Astrocyte of the spinal cord (primary cell): ENCODE results near the gene ADGRB3.

Experiments used
- DNase-seq: peaks from one replicate; pipeline ENCODE4 v3.0.0; 2011; ENCODE audit warnings: low read depth, low spot score
- H3K4me3 ChIP-seq: 2 replicates; pipeline ENCODE4 v1.5.1; 2011; ENCODE audit warnings: low read depth, mild to moderate bottlenecking, low read length, moderate library complexity
- in situ Hi-C: cut with HindIII; loops from 2 replicates; pipeline ENCODE4 v1.10.0; 2017; ENCODE audit warnings: low sequenced_read_pairs
- TF ChIP-seq, protein P1 (sequence below): IDR thresholded peaks from 2 replicates; pipeline ENCODE4 v1.5.1; 2012; ENCODE audit warnings: low read depth, mild to moderate bottlenecking, low read length, inconsistent platforms

Gene ADGRB3

DNA sequence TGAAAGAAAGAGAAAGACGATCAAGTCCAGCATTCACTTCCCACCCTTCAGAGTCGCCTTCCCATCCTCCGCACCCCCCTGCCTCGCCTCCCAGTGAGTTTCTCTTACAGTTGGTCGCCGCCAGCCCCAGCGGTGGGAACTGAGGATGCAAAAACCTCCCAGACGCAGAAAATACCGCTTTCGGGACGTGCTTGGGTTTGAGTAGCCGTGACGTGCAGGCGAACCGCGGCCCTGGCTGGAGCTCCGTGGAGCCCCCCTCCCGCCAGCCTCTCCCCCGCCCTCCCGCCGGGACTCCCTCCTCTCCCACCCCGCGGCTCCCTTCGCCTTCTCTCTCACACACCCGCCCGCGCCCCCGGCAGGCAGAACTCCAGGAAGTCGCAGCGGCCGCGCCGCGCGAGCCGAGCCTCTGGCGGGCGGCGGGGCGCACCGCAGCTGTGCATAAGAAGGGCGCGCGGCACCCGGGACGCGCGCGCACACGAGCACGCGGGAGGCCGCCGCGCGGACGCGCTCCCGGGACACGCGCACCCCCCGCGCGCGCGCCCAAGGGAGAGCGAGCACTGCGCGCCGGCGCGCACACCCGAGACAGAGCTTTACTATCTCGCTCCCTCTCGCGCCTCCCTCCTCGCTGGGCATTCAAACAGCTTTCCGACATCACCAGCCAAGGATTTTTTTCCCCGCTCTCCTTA is at the start of gene ADGRB3:
Gene ADGRB3 (plus strand): TSS at position 557 of the 686 bp plus-strand sequence. CDS start 3,394 bp downstream, outside the sequence.
- in situ Hi-C loops = no loop called here
- peak within 1 kb of the TSS; percentile 70 for H3K4me3 ChIP-seq
- TF ChIP-seq, protein P1, sequence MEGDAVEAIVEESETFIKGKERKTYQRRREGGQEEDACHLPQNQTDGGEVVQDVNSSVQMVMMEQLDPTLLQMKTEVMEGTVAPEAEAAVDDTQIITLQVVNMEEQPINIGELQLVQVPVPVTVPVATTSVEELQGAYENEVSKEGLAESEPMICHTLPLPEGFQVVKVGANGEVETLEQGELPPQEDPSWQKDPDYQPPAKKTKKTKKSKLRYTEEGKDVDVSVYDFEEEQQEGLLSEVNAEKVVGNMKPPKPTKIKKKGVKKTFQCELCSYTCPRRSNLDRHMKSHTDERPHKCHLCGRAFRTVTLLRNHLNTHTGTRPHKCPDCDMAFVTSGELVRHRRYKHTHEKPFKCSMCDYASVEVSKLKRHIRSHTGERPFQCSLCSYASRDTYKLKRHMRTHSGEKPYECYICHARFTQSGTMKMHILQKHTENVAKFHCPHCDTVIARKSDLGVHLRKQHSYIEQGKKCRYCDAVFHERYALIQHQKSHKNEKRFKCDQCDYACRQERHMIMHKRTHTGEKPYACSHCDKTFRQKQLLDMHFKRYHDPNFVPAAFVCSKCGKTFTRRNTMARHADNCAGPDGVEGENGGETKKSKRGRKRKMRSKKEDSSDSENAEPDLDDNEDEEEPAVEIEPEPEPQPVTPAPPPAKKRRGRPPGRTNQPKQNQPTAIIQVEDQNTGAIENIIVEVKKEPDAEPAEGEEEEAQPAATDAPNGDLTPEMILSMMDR = no peak
- peak; percentile 79 for DNase-seq

DNA sequence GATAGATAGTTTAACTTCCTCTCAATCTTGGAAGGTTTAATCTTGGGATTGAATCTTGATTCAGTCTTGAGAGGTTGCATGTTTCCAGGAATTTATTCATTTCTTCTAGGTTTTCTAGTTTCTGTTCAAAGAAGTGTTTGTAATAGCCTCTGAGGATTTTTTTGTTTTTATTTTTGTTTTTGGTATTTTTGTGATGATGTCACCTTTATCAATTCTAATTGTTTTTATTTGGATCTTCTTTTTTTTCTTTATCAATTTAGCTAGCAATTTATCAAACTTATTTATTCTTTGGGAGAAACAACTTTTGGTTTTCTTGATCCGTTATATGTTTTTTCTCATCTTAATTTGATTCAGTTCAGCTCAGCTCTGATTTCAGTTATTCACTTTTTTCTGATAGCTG is 41.5 kb upstream of the ADGRB3 start:
- TF ChIP-seq, protein P1 = no peak
- no peak overlapping the region for H3K4me3 ChIP-seq
- DNase-seq = no peak
- in situ Hi-C loops = no loop called here

DNA sequence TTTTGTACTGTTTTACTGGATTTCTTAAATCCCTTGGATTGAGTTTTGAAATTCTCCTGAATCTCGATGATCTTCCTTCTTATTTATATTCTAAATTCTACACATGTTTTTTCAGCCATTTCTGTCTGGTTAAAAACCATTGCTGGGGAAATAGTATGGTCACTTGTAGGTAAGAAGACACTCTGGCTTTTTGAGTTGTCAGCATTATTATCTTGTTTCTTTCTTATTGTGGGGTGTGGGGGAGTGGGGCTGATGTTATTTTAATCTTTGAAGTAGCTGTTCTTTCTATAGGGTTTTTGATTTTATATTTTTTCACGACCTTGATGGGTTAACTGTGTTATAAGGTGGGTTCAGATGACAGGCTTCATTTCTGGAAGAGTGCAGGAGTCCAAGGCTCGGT is 37.4 kb upstream of the ADGRB3 start:
- no peak overlapping the region for H3K4me3 ChIP-seq
- TF ChIP-seq, protein P1 = no peak
- DNase-seq = no peak
- in situ Hi-C loops = no loop called here

DNA sequence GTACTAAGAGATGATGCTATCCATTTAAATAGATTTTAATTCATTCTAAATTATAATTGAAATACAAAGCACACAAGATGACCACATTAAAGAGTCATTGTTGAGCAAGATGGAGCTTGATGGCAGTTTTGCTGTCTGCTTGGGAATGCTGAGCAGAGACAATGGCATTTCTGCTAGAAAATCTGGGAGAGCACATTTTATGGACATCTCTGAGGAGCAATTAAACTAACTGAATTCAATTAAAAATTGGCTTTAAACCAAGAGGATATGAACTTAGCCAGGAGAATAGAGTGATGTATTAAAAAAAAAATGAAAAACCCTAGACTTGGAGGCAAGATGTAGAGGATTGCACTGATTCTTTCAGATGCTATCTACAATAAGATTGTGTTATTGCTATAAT is 19.1 kb upstream of the ADGRB3 start:
- in situ Hi-C loops = no loop called here
- TF ChIP-seq, protein P1 = no peak
- no peak overlapping the region for H3K4me3 ChIP-seq
- no peak for DNase-seq

DNA sequence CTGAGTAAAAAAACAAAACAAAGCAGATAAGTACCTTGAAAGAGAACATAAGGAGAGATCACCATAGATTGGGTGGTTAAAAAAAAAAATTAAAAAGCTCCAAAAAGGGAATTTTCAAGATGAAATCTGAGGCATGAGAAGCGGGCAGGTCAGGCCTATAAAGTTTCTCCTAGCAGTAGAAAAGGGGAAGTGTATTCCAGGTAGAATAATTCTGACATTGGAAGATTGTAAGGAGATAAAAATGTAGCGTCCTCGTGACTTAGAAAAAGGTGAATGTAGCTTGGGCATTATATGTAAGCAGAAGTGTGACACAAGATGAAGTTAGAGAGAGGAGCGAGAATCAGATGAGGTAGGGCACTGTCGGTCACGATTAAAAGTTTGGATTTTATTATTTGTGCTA is 9.1 kb upstream of the ADGRB3 start:
- in situ Hi-C loops = no loop called here
- TF ChIP-seq, protein P1 = no peak

DNA sequence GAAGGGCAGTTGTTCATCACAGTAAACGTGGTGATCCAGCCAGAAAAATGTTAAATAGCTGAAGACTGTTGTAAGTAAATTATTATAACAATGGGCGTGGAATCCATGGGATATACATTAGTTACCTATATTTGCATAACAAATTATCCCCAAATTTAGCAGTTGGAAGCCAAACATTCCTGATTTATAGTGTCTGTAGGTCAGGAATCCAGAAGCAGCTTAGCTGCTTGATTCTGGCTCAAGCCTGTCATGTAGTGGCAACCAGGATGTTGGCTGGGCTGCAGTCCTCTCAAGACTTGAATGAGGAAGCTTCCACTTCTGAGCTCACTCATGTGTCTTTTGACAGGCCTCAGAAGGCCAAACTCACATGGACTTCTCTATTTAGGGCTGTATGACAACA is 6.9 kb upstream of the ADGRB3 start:
- TF ChIP-seq, protein P1 = no peak
- DNase-seq = no peak
- H3K4me3 ChIP-seq = no peak overlapping the region
- in situ Hi-C loops = no loop called here

More for the DNA sequence above, 9.1 kb upstream of the ADGRB3 start:
- no peak overlapping the region for H3K4me3 ChIP-seq
- no peak for DNase-seq
